ENCODE results near the gene ZMYND8. TPM values are rescaled to one million over a fixed set of nuclear protein-coding genes. Genes with fewer than 3 reads are reported as not detected.
A peak's percentile ranks its signal among the peaks of the same experiment; 100 is the strongest.
"Not testable (repeated sequence)": the region's sequence is repeated elsewhere in the genome, so short reads cannot be mapped to it uniquely, and the experiment has no call there.

ZMYND8 gene
- total RNA-seq, 1 donor from 2014 or later = 19.2 TPM

- Histone ChIP-seq H3K36me3 (ENCODE audit: control insufficient read depth, insufficient read depth, low read length) (peaks cover 3% of the 10 kb centered on the region), H3K27me3 (ENCODE audit: control insufficient read depth, insufficient read depth, low read length) (no peaks in the 10 kb centered on the region), H3K4me3 (ENCODE audit: low read depth, low read length) (no peak overlapping the region)
- TF ChIP-seq CTCF (IDR thresholded peaks at IDR 0.05; ENCODE audit: insufficient read depth, low read length, poor library complexity, severe bottlenecking) = no peak
- DNase-seq (ENCODE audit: low read depth) = no peak
These were observed 76.3 kb downstream of the ZMYND8 start for GRCh38 chr20:47280228-47280627.

DNA sequence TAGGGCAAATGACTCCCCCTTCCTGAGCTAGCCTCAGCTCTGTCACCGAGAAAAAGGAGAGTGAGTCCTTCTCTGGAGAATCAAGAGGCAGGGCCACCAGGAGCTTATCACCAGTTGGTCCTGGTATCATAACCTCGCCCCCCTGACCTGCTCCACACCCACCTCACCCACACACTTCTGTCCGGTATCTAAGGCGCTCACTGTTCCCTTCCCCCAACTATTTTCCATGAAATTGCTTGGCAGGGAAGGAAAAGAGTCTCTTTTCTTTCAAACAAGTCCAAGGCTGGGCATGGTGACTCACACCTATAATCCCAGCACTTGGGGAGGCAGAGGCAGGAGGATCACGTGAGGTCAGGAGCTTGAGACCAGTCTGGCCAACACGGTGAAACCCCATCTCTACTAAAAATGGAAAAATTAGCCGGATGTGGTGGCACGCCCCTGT lies 77.6 kb downstream of the ZMYND8 start:
- no peak for DNase-seq (ENCODE audit: low read depth)
- Histone ChIP-seq H3K27me3 (ENCODE audit: control insufficient read depth, insufficient read depth, low read length) (no peaks in the 10 kb centered on the region), H3K36me3 (ENCODE audit: control insufficient read depth, insufficient read depth, low read length) (peaks cover 3% of the 10 kb centered on the region), H3K4me3 (ENCODE audit: low read depth, low read length) (no peak overlapping the region)
- TF ChIP-seq CTCF (IDR thresholded peaks at IDR 0.05; ENCODE audit: insufficient read depth, low read length, poor library complexity, severe bottlenecking) = no peak

DNA sequence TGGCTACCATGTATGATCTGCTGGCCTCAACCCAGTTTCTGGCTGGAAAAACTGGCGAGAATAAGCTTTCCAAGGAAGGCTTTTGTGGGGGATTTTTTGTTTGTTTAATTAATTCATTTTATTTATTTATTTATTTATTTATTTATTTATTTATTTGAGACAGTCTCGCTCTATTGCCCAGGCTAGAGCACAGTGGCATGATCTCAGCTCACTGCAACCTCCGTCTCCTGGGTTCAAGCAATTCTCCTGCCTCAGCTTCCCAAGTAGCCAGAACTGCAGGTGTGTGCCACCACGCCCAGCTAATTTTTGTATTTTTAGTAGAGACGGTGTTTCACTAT lies 79.0 kb downstream of the ZMYND8 start:
- not testable (repeated sequence) for DNase-seq (ENCODE audit: low read depth)

DNA sequence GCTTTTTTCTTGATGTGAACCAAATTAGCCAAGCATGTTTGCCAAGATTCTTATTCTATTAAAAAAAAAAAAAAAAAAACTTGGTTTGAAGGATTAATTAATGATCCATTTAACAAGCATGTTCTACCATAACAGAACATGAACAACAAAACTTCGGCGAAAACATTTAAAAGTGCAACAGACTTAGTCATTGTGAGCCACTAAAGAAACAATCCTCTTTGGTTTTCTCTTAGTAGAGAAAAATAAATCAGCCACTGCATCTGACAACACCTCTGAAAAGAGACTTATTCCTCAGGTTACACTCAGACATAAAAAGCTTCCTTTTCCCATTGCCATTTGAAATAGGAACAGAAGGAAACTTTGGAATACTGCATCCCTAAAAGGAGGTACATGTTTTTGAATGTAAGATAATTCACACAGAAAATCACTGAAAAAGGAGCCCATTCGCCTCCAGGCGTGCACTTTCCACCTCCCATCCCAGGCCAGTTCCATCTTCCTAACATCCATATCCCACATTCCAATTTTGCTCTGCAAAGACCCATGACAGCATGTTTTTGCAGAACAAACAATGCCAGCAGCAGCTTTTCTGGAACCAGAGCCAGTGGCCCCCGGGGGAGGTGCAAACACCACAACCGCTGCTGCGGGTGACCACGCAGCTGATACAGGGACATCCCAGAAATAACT lies 79.5 kb downstream of the ZMYND8 start:
- no peaks in the 10 kb centered on the region for H3K27me3 ChIP-seq (ENCODE audit: control insufficient read depth, insufficient read depth, low read length)
- H3K36me3 ChIP-seq (ENCODE audit: control insufficient read depth, insufficient read depth, low read length) = peaks cover 3% of the 10 kb centered on the region
- H3K4me3 ChIP-seq (ENCODE audit: low read depth, low read length) = no peak overlapping the region
- DNase-seq (ENCODE audit: low read depth) = peak; percentile 49
- TF ChIP-seq CTCF (IDR thresholded peaks at IDR 0.05; ENCODE audit: insufficient read depth, low read length, poor library complexity, severe bottlenecking) = no peak

More for the DNA sequence above, 79.0 kb downstream of the ZMYND8 start:
- H3K36me3 ChIP-seq (ENCODE audit: control insufficient read depth, insufficient read depth, low read length); H3K27me3 ChIP-seq (ENCODE audit: control insufficient read depth, insufficient read depth, low read length); H3K4me3 ChIP-seq (ENCODE audit: low read depth, low read length): not testable (repeated sequence)

GRCh38 chr20:47276251-47276650 lies 80.2 kb downstream of the ZMYND8 start:
- TF ChIP-seq CTCF (IDR thresholded peaks at IDR 0.05; ENCODE audit: insufficient read depth, low read length, poor library complexity, severe bottlenecking) = no peak
- H3K4me3 ChIP-seq (ENCODE audit: low read depth, low read length) = no peak overlapping the region
- peaks cover 3% of the 10 kb centered on the region for H3K36me3 ChIP-seq (ENCODE audit: control insufficient read depth, insufficient read depth, low read length)
- no peaks in the 10 kb centered on the region for H3K27me3 ChIP-seq (ENCODE audit: control insufficient read depth, insufficient read depth, low read length)
- no peak for DNase-seq (ENCODE audit: low read depth)

GRCh38 chr20:47275548-47275947 lies 81.0 kb downstream of the ZMYND8 start:
- no peak for DNase-seq (ENCODE audit: low read depth)
- no peak for TF ChIP-seq CTCF (IDR thresholded peaks at IDR 0.05; ENCODE audit: insufficient read depth, low read length, poor library complexity, severe bottlenecking)
- H3K27me3 ChIP-seq (ENCODE audit: control insufficient read depth, insufficient read depth, low read length) = no peaks in the 10 kb centered on the region
- H3K4me3 ChIP-seq (ENCODE audit: low read depth, low read length) = no peak overlapping the region
- peaks cover 4% of the 10 kb centered on the region for H3K36me3 ChIP-seq (ENCODE audit: control insufficient read depth, insufficient read depth, low read length)

Measured in kidney epithelial cell (primary cell).